ENCODE measurements around the gene CHST11.

DNA sequence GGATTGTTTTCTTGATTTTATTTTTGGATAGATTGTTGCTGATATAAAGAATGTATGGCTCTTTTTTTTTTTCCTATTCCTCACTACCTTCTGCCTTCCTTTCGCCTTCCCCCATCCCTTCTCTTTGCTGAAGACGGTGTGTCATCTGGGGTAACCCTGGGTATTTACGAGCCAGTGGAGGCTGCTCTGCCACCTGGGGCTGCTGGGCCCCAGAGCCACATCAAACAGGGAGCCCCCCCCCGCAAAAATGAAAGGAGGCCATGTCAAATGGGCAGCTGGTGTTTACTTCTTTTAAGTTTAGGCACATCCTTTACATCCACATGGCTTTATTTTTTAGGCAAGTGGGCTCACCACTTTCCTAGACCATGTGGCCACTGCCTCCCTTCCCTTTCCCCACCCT lies 25.4 kb downstream of the CHST11 start:
- TF ChIP-seq, protein P1, sequence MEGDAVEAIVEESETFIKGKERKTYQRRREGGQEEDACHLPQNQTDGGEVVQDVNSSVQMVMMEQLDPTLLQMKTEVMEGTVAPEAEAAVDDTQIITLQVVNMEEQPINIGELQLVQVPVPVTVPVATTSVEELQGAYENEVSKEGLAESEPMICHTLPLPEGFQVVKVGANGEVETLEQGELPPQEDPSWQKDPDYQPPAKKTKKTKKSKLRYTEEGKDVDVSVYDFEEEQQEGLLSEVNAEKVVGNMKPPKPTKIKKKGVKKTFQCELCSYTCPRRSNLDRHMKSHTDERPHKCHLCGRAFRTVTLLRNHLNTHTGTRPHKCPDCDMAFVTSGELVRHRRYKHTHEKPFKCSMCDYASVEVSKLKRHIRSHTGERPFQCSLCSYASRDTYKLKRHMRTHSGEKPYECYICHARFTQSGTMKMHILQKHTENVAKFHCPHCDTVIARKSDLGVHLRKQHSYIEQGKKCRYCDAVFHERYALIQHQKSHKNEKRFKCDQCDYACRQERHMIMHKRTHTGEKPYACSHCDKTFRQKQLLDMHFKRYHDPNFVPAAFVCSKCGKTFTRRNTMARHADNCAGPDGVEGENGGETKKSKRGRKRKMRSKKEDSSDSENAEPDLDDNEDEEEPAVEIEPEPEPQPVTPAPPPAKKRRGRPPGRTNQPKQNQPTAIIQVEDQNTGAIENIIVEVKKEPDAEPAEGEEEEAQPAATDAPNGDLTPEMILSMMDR (optimal IDR thresholded peaks at IDR 0.05 in 1 of 3, IDR thresholded peaks at IDR 0.05 in 1 of 3, conservative IDR thresholded peaks at IDR 0.05 in 1 of 3; ENCODE audit: extremely low read depth in 1 of 3, insufficient read depth in 2 of 3, low read length in 3 of 3): no peak
- TF ChIP-seq EZH2 (IDR thresholded peaks at IDR 0.05; ENCODE audit: low read length): no peak
